OCI-LY7 (cell line): ENCODE results near the gene TPD52L1. TPM values are rescaled to one million over a fixed set of nuclear protein-coding genes. Genes with fewer than 3 reads are reported as not detected.

Experiments used
- BruUV-seq: library from RNA; stranded (reverse); fragments of 400-500 nt; replicated peaks from 2 replicates; lab custom pipeline; 2021; lab: Mats Ljungman, UMichigan
- CTCF ChIA-PET: fragments of 300-600 bp; sonication (Branson Sonifier 250); formaldehyde crosslinking; loops from one replicate; lab custom pipeline; 2022; ENCODE audit warnings: antibody characterized with exemption; ENCODE audit not compliant: unreplicated experiment; lab: Charles Lee
- POLR2A ChIA-PET: fragments of 300-600 bp; sonication (Branson Sonifier 250); formaldehyde crosslinking; loops from one replicate; lab custom pipeline; 2022; ENCODE audit warnings: antibody characterized with exemption; lab: Charles Lee
- DNase-seq: peaks from one replicate; pipeline ENCODE4 v3.0.0-alpha.2; 2015; ENCODE audit warnings: low spot score
- H2AFZ ChIP-seq: fragments of 200-600 bp; sonication (generic), shearing (Covaris generic); 2 replicates; pipeline ENCODE4 v1.6.1; 2014; ENCODE audit warnings: mild to moderate bottlenecking, antibody characterized with exemption, low read length, moderate library complexity
- H3K27ac ChIP-seq: fragments of 200-600 bp; sonication (generic); 2 replicates; pipeline ENCODE4 v1.5.1; 2014; ENCODE audit warnings: mixed run types, low read depth, mild to moderate bottlenecking, moderate library complexity, low read length, inconsistent platforms; ENCODE audit not compliant: poor library complexity, severe bottlenecking
- H3K36me3 ChIP-seq: fragments of 200-600 bp; sonication (generic); 2 replicates; pipeline ENCODE4 v1.6.1; 2014; ENCODE audit warnings: mild to moderate bottlenecking, antibody characterized with exemption, low read length, moderate library complexity, mixed read lengths; ENCODE audit not compliant: insufficient read depth
- H3K4me1 ChIP-seq: fragments of 200-600 bp; sonication (generic); 2 replicates; pipeline ENCODE4 v1.5.1; 2014; ENCODE audit warnings: mild to moderate bottlenecking, low read length; ENCODE audit not compliant: insufficient read depth, poor library complexity, severe bottlenecking
- H3K4me2 ChIP-seq: fragments of 200-600 bp; sonication (generic); 2 replicates; pipeline ENCODE4 v1.6.1; 2014; ENCODE audit warnings: mild to moderate bottlenecking, low read length
- H3K4me3 ChIP-seq: fragments of 200-600 bp; sonication (generic); 2 replicates; pipeline ENCODE4 v1.5.1; 2014; ENCODE audit warnings: mild to moderate bottlenecking, low read depth, low read length; ENCODE audit not compliant: poor library complexity, severe bottlenecking
- H3K79me2 ChIP-seq: fragments of 200-600 bp; sonication (generic); 2 replicates; pipeline ENCODE4 v1.6.1; 2016; ENCODE audit warnings: low read depth, mild to moderate bottlenecking, low read length, moderate library complexity, mixed read lengths; ENCODE audit not compliant: insufficient read depth
- H3K9me2 ChIP-seq: fragments of 200-600 bp; sonication (generic); 2 replicates; pipeline ENCODE4 v1.6.1; 2016; ENCODE audit warnings: mild to moderate bottlenecking, low read length, mixed read lengths; ENCODE audit not compliant: insufficient read depth
- H3K9me3 ChIP-seq: fragments of 200-600 bp; sonication (generic); 2 replicates; pipeline ENCODE4 v1.6.1; 2014; ENCODE audit warnings: mild to moderate bottlenecking, mixed run types, low read length, mixed read lengths
- H4K20me1 ChIP-seq: fragments of 200-600 bp; sonication (generic); 2 replicates; pipeline ENCODE4 v1.6.1; 2014; ENCODE audit warnings: mild to moderate bottlenecking, antibody characterized with exemption, low read length, moderate library complexity, mixed read lengths; ENCODE audit not compliant: insufficient read depth
- EZH2phosphoT487 ChIP-seq: fragments of 200-600 bp; sonication (generic); IDR thresholded peaks from 2 replicates; pipeline ENCODE4 v1.6.1; 2018; ENCODE audit warnings: low read depth, borderline replicate concordance, mild to moderate bottlenecking, mixed run types, antibody characterized with exemption, low read length, moderate library complexity, mixed read lengths
- intact Hi-C: fragments of 100-400 bp; cut with micrococcal nuclease; formaldehyde crosslinking; loops from one replicate; pipeline ENCODE4 v1.10.0; 2022; ENCODE audit not compliant: unreplicated experiment
- total RNA-seq, 2 experiments: library from RNA; depleted of rRNA in 1 of 2; stranded (reverse); fragments of >200 nt in 1 of 2; shearing (Covaris generic) in 1 of 2; gene quantifications; 2 replicates each; pipeline ENCODE4 v1.2.3, GENCODE V29; 2014 to 2022
- TF ChIP-seq, protein P1 (sequence below): fragments of 200-600 bp; sonication (generic); conservative IDR thresholded peaks from 2 replicates; pipeline ENCODE4 v1.5.1; 2014; ENCODE audit warnings: mild to moderate bottlenecking, antibody characterized with exemption, low read length, moderate library complexity, mixed read lengths

TPD52L1 gene
- total RNA-seq, 2 experiments from 2014 or later = not detected

DNA sequence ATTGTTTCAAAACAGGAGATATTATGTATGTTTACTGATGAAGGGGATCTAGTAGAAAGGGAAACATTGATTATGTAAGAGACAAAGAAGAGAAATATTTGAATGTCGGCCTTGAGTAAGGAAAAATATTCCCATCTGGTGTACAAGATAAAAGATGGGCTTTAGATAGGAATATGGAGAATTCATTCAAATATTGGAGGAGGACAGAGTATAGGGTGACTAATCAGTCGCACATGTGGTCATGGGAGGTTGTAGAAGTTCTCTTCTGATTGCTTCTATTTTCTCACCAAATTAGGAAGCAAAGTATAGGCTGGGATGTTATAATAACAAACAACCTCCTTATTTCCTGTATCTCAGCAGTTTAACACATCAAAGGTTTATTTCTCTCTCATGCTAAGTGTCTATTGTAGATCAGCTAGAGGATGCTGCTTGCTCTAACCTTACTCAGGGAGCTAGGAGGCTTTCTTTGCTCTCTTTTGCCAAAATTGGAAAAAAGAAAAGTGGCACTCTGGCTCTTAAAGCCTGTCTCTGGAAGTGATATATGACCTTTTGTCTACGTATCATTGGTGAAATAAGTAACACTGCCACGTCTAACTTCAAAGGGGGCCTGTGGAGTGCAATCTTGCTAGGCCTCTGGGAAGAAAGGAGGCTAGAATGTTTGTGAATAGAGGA lies 149.4 kb downstream of the TPD52L1 start:
- CTCF ChIA-PET = no interaction called here
- TF ChIP-seq EZH2phosphoT487 = no peak
- TF ChIP-seq, protein P1, sequence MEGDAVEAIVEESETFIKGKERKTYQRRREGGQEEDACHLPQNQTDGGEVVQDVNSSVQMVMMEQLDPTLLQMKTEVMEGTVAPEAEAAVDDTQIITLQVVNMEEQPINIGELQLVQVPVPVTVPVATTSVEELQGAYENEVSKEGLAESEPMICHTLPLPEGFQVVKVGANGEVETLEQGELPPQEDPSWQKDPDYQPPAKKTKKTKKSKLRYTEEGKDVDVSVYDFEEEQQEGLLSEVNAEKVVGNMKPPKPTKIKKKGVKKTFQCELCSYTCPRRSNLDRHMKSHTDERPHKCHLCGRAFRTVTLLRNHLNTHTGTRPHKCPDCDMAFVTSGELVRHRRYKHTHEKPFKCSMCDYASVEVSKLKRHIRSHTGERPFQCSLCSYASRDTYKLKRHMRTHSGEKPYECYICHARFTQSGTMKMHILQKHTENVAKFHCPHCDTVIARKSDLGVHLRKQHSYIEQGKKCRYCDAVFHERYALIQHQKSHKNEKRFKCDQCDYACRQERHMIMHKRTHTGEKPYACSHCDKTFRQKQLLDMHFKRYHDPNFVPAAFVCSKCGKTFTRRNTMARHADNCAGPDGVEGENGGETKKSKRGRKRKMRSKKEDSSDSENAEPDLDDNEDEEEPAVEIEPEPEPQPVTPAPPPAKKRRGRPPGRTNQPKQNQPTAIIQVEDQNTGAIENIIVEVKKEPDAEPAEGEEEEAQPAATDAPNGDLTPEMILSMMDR = no peak
- H3K9me2 ChIP-seq = no peaks in the 10 kb centered on the region; the same call in 1 of the 2 replicates
- intact Hi-C loops = loop anchor here (10.0 kb wide), 1 partner anchor 1042 kb away; the partner anchor contains the start of gene CENPW
- H3K27ac ChIP-seq = no peak overlapping the region
- H3K4me1 ChIP-seq = peaks cover 29% of the 10 kb centered on the region
- H3K4me2 ChIP-seq = no peak overlapping the region
- POLR2A ChIA-PET = interaction anchor here (1.4 to 1.6 kb wide), 2 partner anchors 166 to 493 kb away, joined by 3 read pairs; no protein-coding TSS in a partner anchor
- no peaks in the 10 kb centered on the region for H3K9me3 ChIP-seq
- H3K36me3 ChIP-seq = peaks cover 25% of the 10 kb centered on the region
- no peaks in the 10 kb centered on the region for H4K20me1 ChIP-seq
- no peak overlapping the region for H3K4me3 ChIP-seq
- peaks cover 25% of the 10 kb centered on the region for H3K79me2 ChIP-seq
- no TSS peak for BruUV-seq
- H2AFZ ChIP-seq = peak overlapping the region; percentile 74
- DNase-seq = no peak

DNA sequence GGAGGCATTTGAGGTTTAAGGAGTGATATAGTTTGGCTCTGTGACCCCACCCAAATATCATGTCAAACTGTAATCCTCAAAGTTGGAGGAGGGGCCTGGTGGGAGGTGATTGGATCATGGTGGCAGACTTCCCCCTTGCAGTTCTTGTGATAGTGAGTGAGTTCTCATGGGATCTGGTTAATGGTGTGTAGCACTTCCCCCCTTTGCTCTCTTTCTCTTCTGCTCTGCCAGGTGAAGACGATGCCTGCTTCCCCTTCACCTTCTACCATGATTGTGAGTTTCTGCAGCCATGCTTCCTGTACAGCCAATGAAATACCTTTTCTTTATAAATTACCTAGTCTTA lies 149.9 kb downstream of the TPD52L1 start:
- Histone ChIP-seq H2AFZ (no peak overlapping the region; the same call in 1 of the 2 replicates), H3K36me3 (peaks cover 20% of the 10 kb centered on the region), H3K9me2 (no peaks in the 10 kb centered on the region; the same call in 1 of the 2 replicates), H4K20me1 (no peaks in the 10 kb centered on the region), H3K4me2 (no peak overlapping the region), H3K27ac (no peak overlapping the region), H3K79me2 (peaks cover 22% of the 10 kb centered on the region), H3K4me3 (no peak overlapping the region), H3K4me1 (peaks cover 29% of the 10 kb centered on the region), H3K9me3 (no peaks in the 10 kb centered on the region)
- no TSS peak for BruUV-seq
- CTCF ChIA-PET = no interaction called here
- POLR2A ChIA-PET = no interaction called here
- intact Hi-C loops = loop anchor here (10.0 kb wide), 1 partner anchor 1041 kb away; the partner anchor contains the start of gene CENPW
- DNase-seq = peak; percentile 23
- no peak for TF ChIP-seq EZH2phosphoT487
- TF ChIP-seq, protein P1 = no peak
